ENCODE results near the gene ATP8A1.
"Not testable (repeated sequence)": the region's sequence is repeated elsewhere in the genome, so short reads cannot be mapped to it uniquely, and the experiment has no call there.

The ATP8A1 gene

GRCh38 chr4:42515156-42515884, 141.6 kb downstream of the ATP8A1 start:
- in situ Hi-C loops (cut with MboI; ENCODE audit: low sequenced_read_pairs) = no loop called here

GRCh38 chr4:42513748-42514492, 143.0 kb downstream of the ATP8A1 start:
- in situ Hi-C loops (cut with MboI; ENCODE audit: low sequenced_read_pairs) = no loop called here

GRCh38 chr4:42512226-42512625, 144.7 kb downstream of the ATP8A1 start:
- in situ Hi-C loops (cut with MboI; ENCODE audit: low sequenced_read_pairs) = no loop called here

GRCh38 chr4:42510225-42510624, 146.7 kb downstream of the ATP8A1 start:
- in situ Hi-C loops (cut with MboI; ENCODE audit: low sequenced_read_pairs) = no loop called here

GRCh38 chr4:42501624-42502401, 155.1 kb downstream of the ATP8A1 start:
- in situ Hi-C loops (cut with MboI; ENCODE audit: low sequenced_read_pairs) = no loop called here

- in situ Hi-C loops (cut with MboI; ENCODE audit: low sequenced_read_pairs) = no loop called here
These were observed 158.9 kb downstream of the ATP8A1 start for GRCh38 chr4:42498040-42498439.

- in situ Hi-C loops (cut with MboI; ENCODE audit: low sequenced_read_pairs) = no loop called here
These were observed 159.6 kb downstream of the ATP8A1 start for GRCh38 chr4:42497142-42497910.

GRCh38 chr4:42492962-42493361, 163.9 kb downstream of the ATP8A1 start:
- in situ Hi-C loops (cut with MboI; ENCODE audit: low sequenced_read_pairs) = no loop called here

GRCh38 chr4:42490015-42490414, 166.9 kb downstream of the ATP8A1 start:
- in situ Hi-C loops (cut with MboI; ENCODE audit: low sequenced_read_pairs) = no loop called here

GRCh38 chr4:42489095-42489494, 167.8 kb downstream of the ATP8A1 start:
- in situ Hi-C loops (cut with MboI; ENCODE audit: low sequenced_read_pairs) = no loop called here

GRCh38 chr4:42488554-42488953, 168.4 kb downstream of the ATP8A1 start:
- in situ Hi-C loops (cut with MboI; ENCODE audit: low sequenced_read_pairs) = no loop called here

- in situ Hi-C loops (cut with MboI; ENCODE audit: low sequenced_read_pairs) = no loop called here
These were observed 168.8 kb downstream of the ATP8A1 start for GRCh38 chr4:42488114-42488513.

GRCh38 chr4:42487230-42487629, 169.7 kb downstream of the ATP8A1 start:
- in situ Hi-C loops (cut with MboI; ENCODE audit: low sequenced_read_pairs) = no loop called here

GRCh38 chr4:42486156-42486555, 170.7 kb downstream of the ATP8A1 start:
- in situ Hi-C loops (cut with MboI; ENCODE audit: low sequenced_read_pairs) = not testable (repeated sequence)

- in situ Hi-C loops (cut with MboI; ENCODE audit: low sequenced_read_pairs) = no loop called here
These were observed 172.3 kb downstream of the ATP8A1 start for GRCh38 chr4:42484630-42485029.

- in situ Hi-C loops (cut with MboI; ENCODE audit: low sequenced_read_pairs) = no loop called here
These were observed 173.2 kb downstream of the ATP8A1 start for GRCh38 chr4:42483426-42484379.

- in situ Hi-C loops (cut with MboI; ENCODE audit: low sequenced_read_pairs) = no loop called here
These were observed 174.2 kb downstream of the ATP8A1 start for GRCh38 chr4:42482516-42483327.

GRCh38 chr4:42480717-42481116, 176.2 kb downstream of the ATP8A1 start:
- in situ Hi-C loops (cut with MboI; ENCODE audit: low sequenced_read_pairs) = no loop called here

GRCh38 chr4:42480281-42480680, 176.6 kb downstream of the ATP8A1 start:
- in situ Hi-C loops (cut with MboI; ENCODE audit: low sequenced_read_pairs) = no loop called here
